OCI-LY1 (cell line): ENCODE results near the gene BACE2.

Experiments
- H2AFZ ChIP-seq: fragments of 200-600 bp; sonication (generic), shearing (Covaris generic); 2 replicates; pipeline ENCODE4 v1.6.0; 2014; ENCODE audit warnings: antibody characterized with exemption, mild to moderate bottlenecking, low read length
- H3F3A ChIP-seq: fragments of 200-600 bp; sonication (generic), shearing (Covaris generic); 2 replicates; pipeline ENCODE4 v1.6.0; 2014; ENCODE audit warnings: mild to moderate bottlenecking, antibody characterized with exemption, low read length, moderate library complexity; ENCODE audit not compliant: insufficient read depth
- H3K27ac ChIP-seq: fragments of 200-600 bp; sonication (generic); 2 replicates; pipeline ENCODE4 v1.5.1; 2014; ENCODE audit warnings: low read length, mixed run types, mild to moderate bottlenecking, low read depth; ENCODE audit not compliant: poor library complexity, severe bottlenecking
- H3K27me3 ChIP-seq: fragments of 200-600 bp; sonication (generic); 2 replicates; pipeline ENCODE4 v1.6.0; 2014; ENCODE audit warnings: antibody characterized with exemption, mild to moderate bottlenecking, low read length, moderate library complexity; ENCODE audit not compliant: insufficient read depth
- H3K36me3 ChIP-seq: fragments of 200-600 bp; sonication (generic); 2 replicates; pipeline ENCODE4 v1.6.1; 2014; ENCODE audit warnings: mild to moderate bottlenecking, antibody characterized with exemption, low read length, moderate library complexity, mixed read lengths; ENCODE audit not compliant: insufficient read depth
- H3K4me1 ChIP-seq: fragments of 200-600 bp; sonication (generic); 2 replicates; pipeline ENCODE4 v1.5.1; 2014; ENCODE audit warnings: mild to moderate bottlenecking, low read length, moderate library complexity; ENCODE audit not compliant: insufficient read depth, severe bottlenecking
- H3K4me2 ChIP-seq: fragments of 200-600 bp; sonication (generic), shearing (Covaris generic); 2 replicates; pipeline ENCODE4 v1.6.1; 2014; ENCODE audit warnings: low read length
- H3K4me3 ChIP-seq: fragments of 200-600 bp; sonication (generic); 2 replicates; pipeline ENCODE4 v1.5.1; 2014; ENCODE audit warnings: low read length, low read depth, mild to moderate bottlenecking, mixed read lengths; ENCODE audit not compliant: poor library complexity, severe bottlenecking
- H3K79me2 ChIP-seq: fragments of 200-600 bp; shearing (Covaris generic); 2 replicates; pipeline ENCODE4 v1.6.1; 2016; ENCODE audit warnings: mixed run types, low read length, mixed read lengths; ENCODE audit not compliant: insufficient read depth
- H3K9ac ChIP-seq: fragments of 200-600 bp; sonication (generic), shearing (Covaris generic); 2 replicates; pipeline ENCODE4 v1.6.1; 2014; ENCODE audit warnings: mild to moderate bottlenecking, low read length, mixed read lengths
- H3K9me2 ChIP-seq: fragments of 200-600 bp; sonication (generic), shearing (Covaris generic); 2 replicates; pipeline ENCODE4 v1.6.1; 2014; ENCODE audit warnings: low read depth, mild to moderate bottlenecking, low read length, mixed read lengths
- H3K9me3 ChIP-seq: fragments of 200-600 bp; shearing (Covaris generic); 2 replicates; pipeline ENCODE4 v1.6.1; 2014; ENCODE audit warnings: low read length, mixed read lengths
- H4K20me1 ChIP-seq: fragments of 200-600 bp; sonication (generic), shearing (Covaris generic); 2 replicates; pipeline ENCODE4 v1.6.0; 2016; ENCODE audit warnings: mild to moderate bottlenecking, low read length; ENCODE audit not compliant: insufficient read depth
- CTCF ChIP-seq: fragments of 200-600 bp; sonication (generic), shearing (Covaris generic); IDR thresholded peaks from 2 replicates; pipeline ENCODE4 v1.5.1; 2017; ENCODE audit warnings: mild to moderate bottlenecking, antibody characterized with exemption, low read length, moderate library complexity, mixed read lengths
- EZH2 ChIP-seq: fragments of 200-600 bp; sonication (generic), shearing (Covaris generic); IDR thresholded peaks from 2 replicates; pipeline ENCODE4 v1.8.0; 2017; ENCODE audit warnings: borderline replicate concordance, mixed run types, mild to moderate bottlenecking, antibody characterized with exemption, low read length, moderate library complexity, mixed read lengths

BACE2 gene

GRCh38 chr21:41176846-41177245 is 8.9 kb downstream of the BACE2 start:
- no peak overlapping the region for H3K4me2 ChIP-seq
- no peaks in the 10 kb centered on the region for H3K36me3 ChIP-seq
- no peaks in the 10 kb centered on the region for H3F3A ChIP-seq
- H3K9ac ChIP-seq = no peak overlapping the region
- 0 out of 2 replicates have a peak, but pooled peaks cover 4% of the 10 kb centered on the region for H3K27me3 ChIP-seq
- H3K4me3 ChIP-seq = no peak overlapping the region
- H2AFZ ChIP-seq = no peak overlapping the region
- H4K20me1 ChIP-seq = no peaks in the 10 kb centered on the region
- TF ChIP-seq EZH2 = no peak
- TF ChIP-seq CTCF = no peak
- H3K27ac ChIP-seq = no peak overlapping the region
- H3K9me3 ChIP-seq = no peaks in the 10 kb centered on the region
- H3K9me2 ChIP-seq = no peaks in the 10 kb centered on the region
- no peaks in the 10 kb centered on the region for H3K4me1 ChIP-seq
- H3K79me2 ChIP-seq = no peaks in the 10 kb centered on the region

- no peak overlapping the region for H3K4me2 ChIP-seq
- TF ChIP-seq CTCF (no peak), EZH2 (no peak)
- no peaks in the 10 kb centered on the region for H3K79me2 ChIP-seq
- no peaks in the 10 kb centered on the region for H3K9me3 ChIP-seq
- H2AFZ ChIP-seq = no peak overlapping the region
- no peaks in the 10 kb centered on the region for H3K4me1 ChIP-seq
- H3K27me3 ChIP-seq = peaks cover 6% of the 10 kb centered on the region; the same call in 1 of the 2 replicates
- H3K9ac ChIP-seq = no peak overlapping the region
- H3K36me3 ChIP-seq = no peaks in the 10 kb centered on the region
- H3K4me3 ChIP-seq = no peak overlapping the region
- H3F3A ChIP-seq = no peaks in the 10 kb centered on the region
- no peaks in the 10 kb centered on the region for H4K20me1 ChIP-seq
- no peak overlapping the region for H3K27ac ChIP-seq
- no peaks in the 10 kb centered on the region for H3K9me2 ChIP-seq
Observed at GRCh38 chr21:41180752-41181151, 12.8 kb downstream of the BACE2 start.

GRCh38 chr21:41182547-41182946 is 14.6 kb downstream of the BACE2 start:
- Histone ChIP-seq H3K79me2 (no peaks in the 10 kb centered on the region), H3K9me2 (no peaks in the 10 kb centered on the region), H2AFZ (no peak overlapping the region), H3K9me3 (no peaks in the 10 kb centered on the region), H3K4me1 (no peaks in the 10 kb centered on the region), H3K27ac (no peak overlapping the region), H3F3A (no peaks in the 10 kb centered on the region), H4K20me1 (no peaks in the 10 kb centered on the region), H3K9ac (no peak overlapping the region), H3K27me3 (peaks cover 9% of the 10 kb centered on the region; the same call in 1 of the 2 replicates), H3K36me3 (no peaks in the 10 kb centered on the region), H3K4me3 (no peak overlapping the region), H3K4me2 (no peak overlapping the region)
- TF ChIP-seq EZH2 = no peak
- no peak for TF ChIP-seq CTCF
